Kidney (tissue), 14 donors: Measurements from ENCODE around the gene TNRC6A. TPM values are rescaled to one million over a fixed set of nuclear protein-coding genes. Genes with fewer than 3 reads are reported as not detected.
"Not testable (repeated sequence)": the region's sequence is repeated elsewhere in the genome, so short reads cannot be mapped to it uniquely, and the experiment has no call there.

ENCODE experiments used
- DNase-seq, 5 donors: peaks; one replicate each; pipeline ENCODE4 v3.0.0-alpha.2; 2013 to 2020
- FAIRE-seq: peaks from 2 replicates; lab custom pipeline; 2012; peaks lifted over from hg19 to GRCh38; lab: Jason Lieb, UNC
- H3K27ac ChIP-seq, 2 donors: one replicate each; pipeline ENCODE4 v1.7.0; 2013; ENCODE audit warnings: low read depth in 2 of 2, low read length in 2 of 2, inconsistent platforms in 1 of 2
- H3K27me3 ChIP-seq: one replicate; pipeline ENCODE4 v1.7.1; 2013; ENCODE audit warnings: low read length, inconsistent platforms; ENCODE audit not compliant: control insufficient read depth, insufficient read depth
- H3K36me3 ChIP-seq, 3 donors: one replicate each; pipeline versions ENCODE4 v1.7.0 to v1.7.1; 2013; ENCODE audit warnings: low read length in 3 of 3, control low read depth in 1 of 3, inconsistent platforms in 1 of 3; ENCODE audit not compliant: insufficient read depth in 3 of 3, control insufficient read depth in 2 of 3
- H3K4me1 ChIP-seq, 3 donors: one replicate each; pipeline versions ENCODE4 v1.7.0 to v1.7.1; 2013; ENCODE audit warnings: low read length in 3 of 3, inconsistent platforms in 1 of 3, low read depth in 1 of 3; ENCODE audit not compliant: control insufficient read depth in 2 of 3, insufficient read depth in 2 of 3
- H3K4me3 ChIP-seq, 3 donors: one replicate each; pipeline versions ENCODE4 v1.7.0 to v1.8.1; 2013; ENCODE audit warnings: low read length in 3 of 3, control low read depth in 1 of 3, inconsistent platforms in 1 of 3
- H3K9ac ChIP-seq, 3 donors: one replicate each; pipeline versions ENCODE4 v1.7.0 to v1.7.1; 2013; ENCODE audit warnings: low read length in 3 of 3, control low read depth in 1 of 3, inconsistent platforms in 1 of 3
- H3K9me3 ChIP-seq, 3 donors: one replicate each; pipeline versions ENCODE4 v1.7.0 to v1.7.1; 2013; ENCODE audit warnings: low read length in 3 of 3, control low read depth in 1 of 3, inconsistent platforms in 1 of 3; ENCODE audit not compliant: control insufficient read depth in 2 of 3, insufficient read depth in 1 of 3
- intact Hi-C: fragments of 100-400 bp; cut with DNase I; formaldehyde crosslinking; loops from one replicate; pipeline ENCODE4 v1.11.1; 2022
- polyA plus RNA-seq: library from polyadenylated mRNA; stranded (reverse); fragments of 350-450 nt; fragmentation: Illumina TruSeq; extraction: RNeasy Lipid Tissue Mini Kit (QIAGEN cat#74804); gene quantifications from one replicate; pipeline ENCODE4 v1.2.3, GENCODE V29; 2014; ENCODE audit warnings: low read depth, low replicate concordance; ENCODE audit not compliant: insufficient read depth
- total RNA-seq: library from RNA; stranded (reverse); fragmentation: NEBNext Ultra II Directional; extraction: Animal tissue kit (Norgen Biotek cat#: 25700); gene quantifications from one replicate; pipeline ENCODE4 v1.2.1, GENCODE V29; 2021
- TF ChIP-seq, protein P1 (sequence below): IDR thresholded peaks from 3 replicates; pipeline ENCODE4 v1.5.1; 2012; ENCODE audit warnings: mild to moderate bottlenecking, moderate library complexity, borderline replicate concordance; ENCODE audit not compliant: insufficient read depth; ENCODE audit errors: extremely low read depth
- donor health status: control.
- donor health status: control.
- donor health status: control.
- donor health status: control.
- donor health status: control.
- donor health status: DM: yes; HTN: yes; CAD: no.
- donor health status: Normal renal cell carcinoma (clear cell type).

The TNRC6A gene
- total and polyA plus RNA-seq, 2 donors from 2014 or later, result 8.0 to 61.9 TPM

DNA sequence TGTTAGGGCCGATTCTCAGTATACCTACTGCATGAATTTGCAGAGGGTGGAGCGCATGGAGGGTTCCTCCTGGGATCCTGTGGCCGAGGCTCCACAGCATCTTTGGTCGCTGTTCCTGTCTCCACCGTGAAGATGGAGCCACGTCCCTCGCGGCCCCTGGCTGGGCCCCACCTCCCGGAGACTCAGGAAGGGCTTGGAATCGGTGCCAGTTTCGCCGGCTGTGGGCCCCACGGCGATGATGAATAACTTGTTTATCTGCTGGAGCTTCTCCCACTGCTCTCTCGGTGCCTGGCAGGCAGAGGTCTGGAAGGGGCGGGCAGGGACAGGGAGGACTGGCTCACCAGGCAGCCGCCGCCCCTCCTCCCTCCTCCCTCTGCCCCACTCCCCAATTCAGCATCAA, 124.4 kb downstream of the TNRC6A start:
- no peak overlapping the region for H3K9ac ChIP-seq
- FAIRE-seq, result no peak
- H3K27ac ChIP-seq, result no peak overlapping the region
- intact Hi-C loops, result no loop called here
- H3K4me1 ChIP-seq, result peaks cover 0 to 2% (median 0%) of the 10 kb centered on the region in 3 donors
- DNase-seq, result no peak
- TF ChIP-seq, protein P1, sequence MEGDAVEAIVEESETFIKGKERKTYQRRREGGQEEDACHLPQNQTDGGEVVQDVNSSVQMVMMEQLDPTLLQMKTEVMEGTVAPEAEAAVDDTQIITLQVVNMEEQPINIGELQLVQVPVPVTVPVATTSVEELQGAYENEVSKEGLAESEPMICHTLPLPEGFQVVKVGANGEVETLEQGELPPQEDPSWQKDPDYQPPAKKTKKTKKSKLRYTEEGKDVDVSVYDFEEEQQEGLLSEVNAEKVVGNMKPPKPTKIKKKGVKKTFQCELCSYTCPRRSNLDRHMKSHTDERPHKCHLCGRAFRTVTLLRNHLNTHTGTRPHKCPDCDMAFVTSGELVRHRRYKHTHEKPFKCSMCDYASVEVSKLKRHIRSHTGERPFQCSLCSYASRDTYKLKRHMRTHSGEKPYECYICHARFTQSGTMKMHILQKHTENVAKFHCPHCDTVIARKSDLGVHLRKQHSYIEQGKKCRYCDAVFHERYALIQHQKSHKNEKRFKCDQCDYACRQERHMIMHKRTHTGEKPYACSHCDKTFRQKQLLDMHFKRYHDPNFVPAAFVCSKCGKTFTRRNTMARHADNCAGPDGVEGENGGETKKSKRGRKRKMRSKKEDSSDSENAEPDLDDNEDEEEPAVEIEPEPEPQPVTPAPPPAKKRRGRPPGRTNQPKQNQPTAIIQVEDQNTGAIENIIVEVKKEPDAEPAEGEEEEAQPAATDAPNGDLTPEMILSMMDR, result no peak
- H3K36me3 ChIP-seq, result no peaks in the 10 kb centered on the region
- no peaks in the 10 kb centered on the region for H3K27me3 ChIP-seq
- H3K9me3 ChIP-seq, result no peaks in the 10 kb centered on the region
- H3K4me3 ChIP-seq, result no peak overlapping the region

DNA sequence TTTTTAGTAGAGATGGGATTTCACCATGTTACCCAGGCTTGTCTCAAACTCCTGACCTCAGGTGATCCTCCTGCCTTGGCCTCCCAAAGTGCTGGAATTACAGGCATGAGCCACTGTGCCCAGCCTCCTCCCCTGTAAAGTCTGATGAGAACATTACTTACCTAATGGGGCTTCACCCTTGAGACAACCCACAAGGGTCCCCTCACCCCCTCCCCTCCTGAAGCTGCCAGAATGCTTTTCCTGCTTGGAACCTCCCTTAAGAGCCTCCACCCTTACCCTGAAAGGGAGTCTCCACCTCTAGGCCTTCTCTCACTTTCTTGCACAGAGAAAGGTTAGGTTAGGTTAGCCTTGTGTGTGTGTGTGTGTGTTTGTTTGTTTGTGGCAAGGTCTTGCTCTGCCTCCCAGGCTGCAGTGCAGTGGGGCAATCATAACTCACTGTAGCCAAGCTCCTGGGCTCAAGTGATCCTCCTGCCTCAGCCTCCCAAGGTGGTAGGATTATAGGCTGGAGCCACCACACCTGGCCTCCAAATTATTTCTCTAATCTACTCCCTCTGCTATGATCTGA, 125.2 kb downstream of the TNRC6A start:
- FAIRE-seq, result no peak
- TF ChIP-seq, protein P1, result no peak
- no peak overlapping the region for H3K9ac ChIP-seq
- H3K36me3 ChIP-seq, result no peaks in the 10 kb centered on the region
- no peak for DNase-seq
- no peak overlapping the region for H3K27ac ChIP-seq
- H3K4me3 ChIP-seq, result no peak overlapping the region
- no peaks in the 10 kb centered on the region for H3K27me3 ChIP-seq
- H3K9me3 ChIP-seq, result no peaks in the 10 kb centered on the region
- peaks cover 0 to 2% (median 0%) of the 10 kb centered on the region in 3 donors for H3K4me1 ChIP-seq
- intact Hi-C loops, result no loop called here

DNA sequence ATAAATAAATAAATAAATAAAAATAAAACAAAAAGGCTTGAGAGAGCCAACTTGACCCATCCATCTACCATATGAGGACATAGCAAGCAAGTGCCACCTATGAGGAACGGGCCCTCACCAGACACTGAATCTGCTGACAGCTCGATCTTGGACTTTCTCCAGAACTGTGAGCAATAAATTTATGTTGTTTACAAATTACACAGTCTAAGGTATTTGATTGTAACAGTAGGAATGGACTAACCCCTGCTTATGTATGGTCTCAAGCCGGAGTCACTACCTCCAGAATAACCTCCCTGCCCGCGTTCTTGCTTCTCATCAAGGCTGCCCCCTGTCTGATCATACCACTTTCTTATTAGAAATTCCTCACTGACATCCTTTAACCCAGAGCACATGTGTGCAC, 126.2 kb downstream of the TNRC6A start:
- H3K4me1 ChIP-seq, result peaks cover 0 to 2% (median 0%) of the 10 kb centered on the region in 3 donors
- FAIRE-seq, result no peak

DNA sequence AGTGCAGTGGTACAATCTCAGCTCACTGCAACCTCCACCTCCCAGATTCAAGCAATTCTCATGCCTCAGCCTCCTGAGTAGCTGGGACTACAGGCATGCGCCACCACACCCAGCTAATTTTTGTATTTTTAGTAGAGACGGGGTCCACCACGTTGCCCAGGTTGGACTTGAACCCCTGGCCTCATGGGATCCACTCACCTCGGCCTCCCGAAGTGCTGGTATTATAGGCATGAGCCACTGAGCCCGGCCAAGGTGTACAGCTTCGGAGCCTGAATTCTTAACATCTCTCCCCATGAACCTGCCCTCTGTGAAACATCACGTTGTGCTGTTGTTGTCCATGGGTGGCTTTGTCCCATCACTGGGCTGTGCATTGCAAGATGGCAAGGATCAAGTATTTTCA, 127.4 kb downstream of the TNRC6A start:
- H3K36me3 ChIP-seq, H3K4me1 ChIP-seq, H3K9ac ChIP-seq, H3K27ac ChIP-seq, H3K9me3 ChIP-seq, DNase-seq, H3K4me3 ChIP-seq, FAIRE-seq, H3K27me3 ChIP-seq, intact Hi-C loops: not testable (repeated sequence)

More for the DNA sequence above, 126.2 kb downstream of the TNRC6A start:
- H3K27ac ChIP-seq, result no peak overlapping the region
- no peaks in the 10 kb centered on the region for H3K9me3 ChIP-seq
- intact Hi-C loops, result no loop called here
- no peaks in the 10 kb centered on the region for H3K36me3 ChIP-seq
- no peak overlapping the region for H3K9ac ChIP-seq
- H3K4me3 ChIP-seq, result no peak overlapping the region
- H3K27me3 ChIP-seq, result no peaks in the 10 kb centered on the region
- TF ChIP-seq, protein P1, result no peak
- DNase-seq, result no peak
